ENCODE data around the gene EFHC2.

GRCh38 chrX:44280116-44280515 lies 63.4 kb downstream of the EFHC2 start:
- no peak for TF ChIP-seq CTCF (tag by site-specific recombination; IDR thresholded peaks at IDR 0.05)
- TF ChIP-seq ZNF529 (tag by site-specific recombination; IDR thresholded peaks at IDR 0.05; ENCODE audit: insufficient replicate concordance): no peak
- TF ChIP-seq ZNF664 (tag by site-specific recombination; IDR thresholded peaks at IDR 0.05): no peak
- no peak for TF ChIP-seq GLI4 (tag by site-specific recombination; IDR thresholded peaks at IDR 0.05)
- no peak for TF ChIP-seq ZNF175 (tag by site-specific recombination; IDR thresholded peaks at IDR 0.05)

Measured in HEK293 (cell line).